HepG2 (cell line): ENCODE results near the gene ETFB. TPM values are rescaled to one million over a fixed set of nuclear protein-coding genes. Genes with fewer than 3 reads are reported as not detected.

ENCODE experiments used
- AHDC1 ChIP-seq: sonication (generic); formaldehyde crosslinking; IDR thresholded peaks from 2 replicates; pipeline ENCODE4 v1.5.1; 2020; ENCODE audit warnings: mild to moderate bottlenecking, missing genetic modification reagents, borderline replicate concordance
- CSRNP1 ChIP-seq: sonication (generic); formaldehyde crosslinking; IDR thresholded peaks from 2 replicates; pipeline ENCODE4 v1.8.1; 2023; ENCODE audit warnings: mild to moderate bottlenecking, missing genetic modification reagents
- DPF2 ChIP-seq: sonication (generic); formaldehyde crosslinking; IDR thresholded peaks from 2 replicates; pipeline ENCODE4 v1.4.0; 2020; ENCODE audit warnings: mild to moderate bottlenecking, low read depth, missing genetic modification reagents, borderline replicate concordance
- HDAC1 ChIP-seq: sonication (generic); formaldehyde crosslinking; IDR thresholded peaks from 2 replicates; pipeline ENCODE4 v1.5.1; 2020; ENCODE audit warnings: mild to moderate bottlenecking, missing genetic modification reagents
- HOXA3 ChIP-seq: sonication (generic); formaldehyde crosslinking; IDR thresholded peaks from 2 replicates; pipeline ENCODE4 v1.5.0; 2020; ENCODE audit warnings: missing genetic modification reagents
- MTF1 ChIP-seq: sonication (generic); formaldehyde crosslinking; IDR thresholded peaks from 2 replicates; pipeline ENCODE4 v1.5.0; 2020; ENCODE audit warnings: missing genetic modification reagents
- RELA ChIP-seq: sonication (generic); formaldehyde crosslinking; IDR thresholded peaks from 2 replicates; pipeline ENCODE4 v1.4.0; 2020; ENCODE audit warnings: missing genetic modification reagents
- TAF15 ChIP-seq: fragments of 200-400 bp; formaldehyde crosslinking; IDR thresholded peaks from one replicate; pipeline ENCODE4 v1.6.1; 2018; ENCODE audit warnings: mild to moderate bottlenecking, low read depth, low read length; ENCODE audit not compliant: poor library complexity, severe bottlenecking
- ZBTB7B ChIP-seq: sonication (generic); formaldehyde crosslinking; IDR thresholded peaks from 2 replicates; pipeline ENCODE4 v1.4.0; 2020; ENCODE audit warnings: missing genetic modification reagents
- ZNF12 ChIP-seq: sonication (generic); formaldehyde crosslinking; IDR thresholded peaks from 2 replicates; pipeline ENCODE4 v1.5.0; 2020; ENCODE audit warnings: missing genetic modification reagents
- ZNF138 ChIP-seq: sonication (generic); formaldehyde crosslinking; IDR thresholded peaks from 2 replicates; pipeline ENCODE4 v1.5.0; 2020; ENCODE audit warnings: mild to moderate bottlenecking, low read depth, missing genetic modification reagents
- ZNF781 ChIP-seq: sonication (generic); formaldehyde crosslinking; IDR thresholded peaks from 2 replicates; pipeline ENCODE4 v1.5.1; 2020; ENCODE audit warnings: borderline replicate concordance, mild to moderate bottlenecking, missing genetic modification reagents; ENCODE audit errors: not compliant biosample characterization
- ZNF850 ChIP-seq: sonication (generic); formaldehyde crosslinking; conservative IDR thresholded peaks from 2 replicates; pipeline ENCODE4 v1.9.0; 2021; ENCODE audit warnings: mild to moderate bottlenecking, missing genetic modification reagents
- polyA plus RNA-seq, 8 experiments: library from polyadenylated mRNA; depleted of rRNA in 3 of 8; stranded (reverse) in 7 of 8; unstranded in 1 of 8; fragments of >200 nt; fragmentation: Illumina TruSeq in 4 of 8; extraction: Trizol in 4 of 8; gene quantifications; 2 replicates each; pipeline versions ENCODE4 v1.2.1 to v1.2.3, GENCODE V29; 2011 to 2016; ENCODE audit warnings: low read depth in 4 of 8, missing spikeins in 1 of 8, mixed read lengths in 1 of 8; ENCODE audit not compliant: insufficient read depth in 1 of 8
- total RNA-seq, 5 experiments: library from RNA; depleted of rRNA; stranded (reverse); fragments of >200 nt; fragmentation: Illumina TruSeq; extraction: Trizol; gene quantifications; 2 replicates each; pipeline ENCODE4 v1.2.3, GENCODE V29; 2016; ENCODE audit warnings: low read depth in 1 of 5
- TF ChIP-seq, protein P1 (sequence below), 2 experiments: sonication (generic) in 1 of 2; formaldehyde crosslinking in 1 of 2; IDR thresholded peaks; 2 replicates each; pipeline versions ENCODE4 v1.4.0 to v1.6.1; 2016 to 2020; ENCODE audit warnings: borderline replicate concordance in 1 of 2, low read depth in 1 of 2, mild to moderate bottlenecking in 1 of 2, missing genetic modification reagents in 1 of 2
- TF ChIP-seq, protein P2 (sequence below): sonication (generic); formaldehyde crosslinking; IDR thresholded peaks from 2 replicates; pipeline ENCODE4 v1.4.0; 2020; ENCODE audit warnings: mild to moderate bottlenecking, missing genetic modification reagents

The ETFB gene
- total and polyA plus RNA-seq, 2 of the 13 experiments (the other 11 are each of a cell fraction or from before 2014, with no cell fraction given): 678 to 1,314 TPM

DNA sequence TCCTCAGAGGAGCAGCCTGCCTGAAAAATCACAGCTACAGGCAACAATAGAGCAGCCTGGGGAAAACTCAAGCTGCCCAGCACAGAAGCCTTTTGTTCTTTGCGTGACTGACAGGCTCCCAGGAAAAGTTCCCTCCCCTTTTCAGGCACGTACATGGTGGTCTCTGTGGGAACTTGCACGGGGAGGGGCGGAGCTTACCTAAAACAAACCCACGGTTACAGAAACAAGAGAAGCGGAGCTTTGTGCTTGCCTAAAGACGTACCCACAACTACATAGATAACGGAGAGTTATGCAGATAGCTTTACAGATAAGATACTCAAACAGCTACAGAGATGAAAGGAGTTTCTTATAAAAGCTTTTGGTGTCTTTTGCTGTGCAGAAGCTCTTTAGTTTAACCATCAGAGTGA lies 11.4 kb downstream of the ETFB start (continued):
- TF ChIP-seq, protein P1, sequence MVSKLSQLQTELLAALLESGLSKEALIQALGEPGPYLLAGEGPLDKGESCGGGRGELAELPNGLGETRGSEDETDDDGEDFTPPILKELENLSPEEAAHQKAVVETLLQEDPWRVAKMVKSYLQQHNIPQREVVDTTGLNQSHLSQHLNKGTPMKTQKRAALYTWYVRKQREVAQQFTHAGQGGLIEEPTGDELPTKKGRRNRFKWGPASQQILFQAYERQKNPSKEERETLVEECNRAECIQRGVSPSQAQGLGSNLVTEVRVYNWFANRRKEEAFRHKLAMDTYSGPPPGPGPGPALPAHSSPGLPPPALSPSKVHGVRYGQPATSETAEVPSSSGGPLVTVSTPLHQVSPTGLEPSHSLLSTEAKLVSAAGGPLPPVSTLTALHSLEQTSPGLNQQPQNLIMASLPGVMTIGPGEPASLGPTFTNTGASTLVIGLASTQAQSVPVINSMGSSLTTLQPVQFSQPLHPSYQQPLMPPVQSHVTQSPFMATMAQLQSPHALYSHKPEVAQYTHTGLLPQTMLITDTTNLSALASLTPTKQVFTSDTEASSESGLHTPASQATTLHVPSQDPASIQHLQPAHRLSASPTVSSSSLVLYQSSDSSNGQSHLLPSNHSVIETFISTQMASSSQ (IDR thresholded peaks at IDR 0.05; ENCODE audit: low read depth): 0 out of 2 replicates have a peak, but pooled peaks have one; percentile 34
- TF ChIP-seq, protein P1 (CRISPR knock-in tag; IDR thresholded peaks at IDR 0.05; ENCODE audit: borderline replicate concordance): peak; percentile 30; the same call in 1 of the 2 replicates
- TF ChIP-seq HDAC1: peak; percentile 59; the same call in 1 of the 2 replicates
- TF ChIP-seq TAF15: no peak
- TF ChIP-seq MTF1 (CRISPR knock-in tag): no peak
- no peak for TF ChIP-seq ZNF138 (CRISPR knock-in tag)
- TF ChIP-seq ZBTB7B: peak; percentile 98
- no peak for TF ChIP-seq ZNF781 (CRISPR knock-in tag)
- no peak for TF ChIP-seq DPF2 (CRISPR knock-in tag)
- no peak for TF ChIP-seq ZNF12 (CRISPR knock-in tag)
- TF ChIP-seq HOXA3 (CRISPR knock-in tag): 0 out of 2 replicates have a peak, but pooled peaks have one; percentile 47
- TF ChIP-seq CSRNP1 (CRISPR knock-in tag): no peak
- TF ChIP-seq, protein P2, sequence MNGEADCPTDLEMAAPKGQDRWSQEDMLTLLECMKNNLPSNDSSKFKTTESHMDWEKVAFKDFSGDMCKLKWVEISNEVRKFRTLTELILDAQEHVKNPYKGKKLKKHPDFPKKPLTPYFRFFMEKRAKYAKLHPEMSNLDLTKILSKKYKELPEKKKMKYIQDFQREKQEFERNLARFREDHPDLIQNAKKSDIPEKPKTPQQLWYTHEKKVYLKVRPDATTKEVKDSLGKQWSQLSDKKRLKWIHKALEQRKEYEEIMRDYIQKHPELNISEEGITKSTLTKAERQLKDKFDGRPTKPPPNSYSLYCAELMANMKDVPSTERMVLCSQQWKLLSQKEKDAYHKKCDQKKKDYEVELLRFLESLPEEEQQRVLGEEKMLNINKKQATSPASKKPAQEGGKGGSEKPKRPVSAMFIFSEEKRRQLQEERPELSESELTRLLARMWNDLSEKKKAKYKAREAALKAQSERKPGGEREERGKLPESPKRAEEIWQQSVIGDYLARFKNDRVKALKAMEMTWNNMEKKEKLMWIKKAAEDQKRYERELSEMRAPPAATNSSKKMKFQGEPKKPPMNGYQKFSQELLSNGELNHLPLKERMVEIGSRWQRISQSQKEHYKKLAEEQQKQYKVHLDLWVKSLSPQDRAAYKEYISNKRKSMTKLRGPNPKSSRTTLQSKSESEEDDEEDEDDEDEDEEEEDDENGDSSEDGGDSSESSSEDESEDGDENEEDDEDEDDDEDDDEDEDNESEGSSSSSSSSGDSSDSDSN (CRISPR knock-in tag): no peak
- TF ChIP-seq AHDC1 (CRISPR knock-in tag): peak; percentile 79; the same call in 1 of the 2 replicates
- no peak for TF ChIP-seq ZNF850 (CRISPR knock-in tag)
- TF ChIP-seq RELA (CRISPR knock-in tag): no peak
